Spinal cord (tissue), 10 donors: ENCODE results near the gene YOD1. TPM values are rescaled to one million over a fixed set of nuclear protein-coding genes. Genes with fewer than 3 reads are reported as not detected.
A peak's percentile ranks its signal among the peaks of the same experiment; 100 is the strongest.
"Not testable (repeated sequence)": the region's sequence is repeated elsewhere in the genome, so short reads cannot be mapped to it uniquely, and the experiment has no call there.

Source experiments
- DNase-seq, 6 donors: peaks; one replicate each; pipeline versions ENCODE4 v3.0.0 to v3.0.0-alpha.2; 2013 to 2015; ENCODE audit warnings: low spot score in 6 of 6, low read depth in 4 of 6
- H3K27ac ChIP-seq: one replicate; pipeline ENCODE4 v1.5.1; 2013; ENCODE audit warnings: low read depth, low read length, control low read depth
- H3K27me3 ChIP-seq: one replicate; pipeline ENCODE4 v1.6.1; 2013; ENCODE audit warnings: low read length; ENCODE audit not compliant: control insufficient read depth, insufficient read depth
- H3K36me3 ChIP-seq: one replicate; pipeline ENCODE4 v1.6.1; 2013; ENCODE audit warnings: low read length; ENCODE audit not compliant: control insufficient read depth, insufficient read depth
- H3K4me1 ChIP-seq: one replicate; pipeline ENCODE4 v1.6.1; 2013; ENCODE audit warnings: low read length; ENCODE audit not compliant: control insufficient read depth, insufficient read depth
- H3K4me3 ChIP-seq: one replicate; pipeline ENCODE4 v1.5.1; 2013; ENCODE audit warnings: low read depth, low read length, control low read depth
- H3K9me3 ChIP-seq: one replicate; pipeline ENCODE4 v1.6.1; 2013; ENCODE audit warnings: low read length; ENCODE audit not compliant: control insufficient read depth, insufficient read depth
- WGBS: methylation state at CpG from one replicate; pipeline ENCODE4 v1.1.5; 2013; ENCODE audit warnings: missing lambda C conversion rate; ENCODE audit not compliant: insufficient coverage; 5-methylcytosine and 5-hydroxymethylcytosine counted together
- polyA plus RNA-seq, 2 donors: library from polyadenylated mRNA; unstranded; fragments of 120-200 nt; gene quantifications; one replicate each; pipeline ENCODE4 v1.2.1, GENCODE V29; 2013; ENCODE audit not compliant: insufficient read length in 2 of 2
- total RNA-seq, 2 donors: library from RNA; depleted of rRNA in 1 of 2; stranded (reverse); fragments of 120-200 nt in 1 of 2; fragments of >200 nt in 1 of 2; gene quantifications; one replicate each; pipeline versions ENCODE4 v1.2.3 to v1.2.4, GENCODE V29; 2013 to 2014
- donor health status: healthy.

Gene YOD1
- total and polyA plus RNA-seq, 4 donors, result 7.5 to 29.0 (median 12.5) TPM

- WGBS, result under 1% methylated on average over 44 of the region's 47 CpGs
These were observed 373 bp downstream of the YOD1 start for GRCh38 chr1:207050480-207051190.

GRCh38 chr1:207049974-207050391, 1.0 kb downstream of the YOD1 start:
- Histone ChIP-seq H3K4me3 (peak overlapping the region; percentile 97), H3K27ac (peak overlapping the region; percentile 95), H3K36me3 (peaks cover 3% of the 10 kb centered on the region), H3K9me3 (no peaks in the 10 kb centered on the region), H3K27me3 (no peaks in the 10 kb centered on the region), H3K4me1 (peaks cover 18% of the 10 kb centered on the region)
- peak in 3 of 6 donors; percentile 33 to 85 (median 76) for DNase-seq
- WGBS, result 4% methylated on average over 4 of the region's 6 CpGs

More at GRCh38 chr1:207050480-207051190, 373 bp downstream of the YOD1 start:
- peaks cover 3% of the 10 kb centered on the region for H3K36me3 ChIP-seq
- peak; percentile 88 to 98 (median 92) for DNase-seq
- peak overlapping the region; percentile 97 for H3K4me3 ChIP-seq
- H3K4me1 ChIP-seq, result peaks cover 18% of the 10 kb centered on the region
- no peaks in the 10 kb centered on the region for H3K27me3 ChIP-seq
- no peaks in the 10 kb centered on the region for H3K9me3 ChIP-seq
- peak overlapping the region; percentile 95 for H3K27ac ChIP-seq

- DNase-seq, result no peak
- 90% methylated on average over 3 of the region's 8 CpGs for WGBS
- Histone ChIP-seq H3K27ac (no peak overlapping the region), H3K4me3 (peak overlapping the region; percentile 97), H3K36me3 (peaks cover 3% of the 10 kb centered on the region), H3K9me3 (no peaks in the 10 kb centered on the region), H3K27me3 (no peaks in the 10 kb centered on the region), H3K4me1 (peaks cover 18% of the 10 kb centered on the region)
These were observed 1.5 kb downstream of the YOD1 start for GRCh38 chr1:207049514-207049913.

- WGBS, result 100% methylated on average over 1 of the region's 4 CpGs
- Histone ChIP-seq H3K4me3 (no peak overlapping the region), H3K27ac (no peak overlapping the region), H3K27me3 (no peaks in the 10 kb centered on the region), H3K36me3 (peaks cover 3% of the 10 kb centered on the region), H3K4me1 (peaks cover 18% of the 10 kb centered on the region), H3K9me3 (no peaks in the 10 kb centered on the region)
- DNase-seq, result no peak
These were observed 2.0 kb downstream of the YOD1 start for GRCh38 chr1:207049054-207049453.

- 67% methylated on average over 2 of the region's 6 CpGs for WGBS
- Histone ChIP-seq H3K4me1 (peaks cover 12% of the 10 kb centered on the region), H3K27me3 (no peaks in the 10 kb centered on the region), H3K27ac (no peak overlapping the region), H3K4me3 (no peak overlapping the region), H3K9me3 (no peaks in the 10 kb centered on the region), H3K36me3 (peaks cover 3% of the 10 kb centered on the region)
- no peak for DNase-seq
These were observed 3.0 kb downstream of the YOD1 start for GRCh38 chr1:207048041-207048440.

GRCh38 chr1:207047505-207047904, 3.5 kb downstream of the YOD1 start:
- H3K9me3 ChIP-seq, result no peaks in the 10 kb centered on the region
- no CpG with 5 or more reads among the region's 1 CpG for WGBS
- H3K27me3 ChIP-seq, result no peaks in the 10 kb centered on the region
- H3K4me3 ChIP-seq, result no peak overlapping the region
- H3K27ac ChIP-seq, result no peak overlapping the region
- DNase-seq, result no peak
- H3K36me3 ChIP-seq, result peaks cover 3% of the 10 kb centered on the region
- H3K4me1 ChIP-seq, result peaks cover 11% of the 10 kb centered on the region

- no peaks in the 10 kb centered on the region for H3K27me3 ChIP-seq
- no peak overlapping the region for H3K4me3 ChIP-seq
- 67% methylated on average over 1 of the region's 2 CpGs for WGBS
- H3K27ac ChIP-seq, result no peak overlapping the region
- no peak for DNase-seq
- H3K9me3 ChIP-seq, result no peaks in the 10 kb centered on the region
- peaks cover 3% of the 10 kb centered on the region for H3K36me3 ChIP-seq
- H3K4me1 ChIP-seq, result no peaks in the 10 kb centered on the region
These were observed 5.6 kb downstream of the YOD1 start for GRCh38 chr1:207045453-207045852.

GRCh38 chr1:207041397-207041796, 9.6 kb downstream of the YOD1 start:
- H3K4me3 ChIP-seq, H3K9me3 ChIP-seq, H3K4me1 ChIP-seq, H3K27ac ChIP-seq, H3K27me3 ChIP-seq, H3K36me3 ChIP-seq, DNase-seq: not testable (repeated sequence)
- no CpG with 5 or more reads among the region's 2 CpGs for WGBS

GRCh38 chr1:207040181-207040533, 10.9 kb downstream of the YOD1 start:
- WGBS, result 50% methylated on average over 2 of the region's 3 CpGs

More at GRCh38 chr1:207040181-207040533, 10.9 kb downstream of the YOD1 start:
- H3K27ac ChIP-seq, result no peak overlapping the region
- no peak for DNase-seq
- H3K4me3 ChIP-seq, result no peak overlapping the region
- H3K36me3 ChIP-seq, result no peaks in the 10 kb centered on the region
- H3K27me3 ChIP-seq, result no peaks in the 10 kb centered on the region
- no peaks in the 10 kb centered on the region for H3K9me3 ChIP-seq
- no peaks in the 10 kb centered on the region for H3K4me1 ChIP-seq
